DOHH2 (cell line): ENCODE measurements around the gene EPHB1.

ENCODE experiments used
- H3F3A ChIP-seq: fragments of 200-600 bp; sonication (generic), shearing (Covaris generic); 2 replicates; pipeline ENCODE4 v1.6.0; 2016; ENCODE audit warnings: antibody characterized with exemption, mild to moderate bottlenecking; ENCODE audit not compliant: control insufficient read depth, insufficient read depth
- H3K27ac ChIP-seq: fragments of 200-600 bp; sonication (generic); 2 replicates; pipeline ENCODE4 v1.5.1; 2014; ENCODE audit warnings: low read depth, mild to moderate bottlenecking, low read length, moderate library complexity
- H3K27me3 ChIP-seq: fragments of 200-600 bp; sonication (generic); 2 replicates; pipeline ENCODE4 v1.6.1; 2014; ENCODE audit warnings: mild to moderate bottlenecking, low read length, mixed read lengths; ENCODE audit not compliant: control insufficient read depth
- H3K36me3 ChIP-seq: fragments of 200-600 bp; sonication (generic); 2 replicates; pipeline ENCODE4 v1.6.1; 2014; ENCODE audit warnings: mild to moderate bottlenecking, low read length, moderate library complexity, mixed read lengths; ENCODE audit not compliant: control insufficient read depth
- H3K4me1 ChIP-seq: fragments of 200-600 bp; sonication (generic); 2 replicates; pipeline ENCODE4 v1.6.1; 2014; ENCODE audit warnings: mild to moderate bottlenecking, low read length, mixed read lengths; ENCODE audit not compliant: control insufficient read depth
- H3K4me2 ChIP-seq: fragments of 200-600 bp; sonication (generic); 2 replicates; pipeline ENCODE4 v1.6.0; 2014; ENCODE audit warnings: mild to moderate bottlenecking, low read length, moderate library complexity
- H3K4me3 ChIP-seq: fragments of 200-600 bp; sonication (generic); 2 replicates; pipeline ENCODE4 v1.5.1; 2014; ENCODE audit warnings: mild to moderate bottlenecking, low read length, mixed read lengths
- H3K79me2 ChIP-seq: fragments of 200-600 bp; sonication (generic); 2 replicates; pipeline ENCODE4 v1.6.1; 2014; ENCODE audit warnings: mild to moderate bottlenecking, low read length, mixed read lengths; ENCODE audit not compliant: control insufficient read depth
- H3K9me2 ChIP-seq: fragments of 200-600 bp; sonication (generic); replicated peaks from 2 replicates; pipeline ENCODE4 v1.6.1; 2014; ENCODE audit warnings: mild to moderate bottlenecking, low read length, mixed read lengths; ENCODE audit not compliant: control insufficient read depth
- H3K9me3 ChIP-seq: fragments of 200-600 bp; sonication (generic); 2 replicates; pipeline ENCODE4 v1.6.1; 2014; ENCODE audit warnings: antibody characterized with exemption, low read length, mixed read lengths; ENCODE audit not compliant: control insufficient read depth, insufficient read depth
- H4K20me1 ChIP-seq: fragments of 200-600 bp; sonication (generic); 2 replicates; pipeline ENCODE4 v1.6.0; 2014; ENCODE audit warnings: low read depth, mild to moderate bottlenecking, antibody characterized with exemption, low read length, moderate library complexity; ENCODE audit not compliant: control insufficient read depth, insufficient read depth
- CTCF ChIP-seq: fragments of 200-600 bp; sonication (generic); IDR thresholded peaks from one replicate; pipeline ENCODE4 v1.5.1; 2014; ENCODE audit warnings: antibody characterized with exemption, mild to moderate bottlenecking, low read depth, low read length; ENCODE audit not compliant: poor library complexity, severe bottlenecking
- EZH2phosphoT487 ChIP-seq: fragments of 200-600 bp; sonication (generic); IDR thresholded peaks from 2 replicates; pipeline ENCODE4 v1.6.1; 2017; ENCODE audit warnings: borderline replicate concordance, mild to moderate bottlenecking, antibody characterized with exemption, low read length, moderate library complexity, mixed read lengths

Gene EPHB1

GRCh38 chr3:134897391-134898141 is 102.5 kb downstream of the EPHB1 start:
- Histone ChIP-seq H3K4me3 (no peak overlapping the region), H3K9me2 (no peaks in the 10 kb centered on the region), H3K36me3 (no peaks in the 10 kb centered on the region), H3K27ac (no peak overlapping the region), H3K9me3 (no peaks in the 10 kb centered on the region), H3K4me2 (no peak overlapping the region), H3F3A (no peaks in the 10 kb centered on the region), H4K20me1 (no peaks in the 10 kb centered on the region), H3K4me1 (no peaks in the 10 kb centered on the region), H3K27me3 (no peaks in the 10 kb centered on the region; the same call in 1 of the 2 replicates), H3K79me2 (no peaks in the 10 kb centered on the region)
- no peak for TF ChIP-seq EZH2phosphoT487

GRCh38 chr3:134898181-134898754 is 103.2 kb downstream of the EPHB1 start:
- no peak overlapping the region for H3K4me2 ChIP-seq
- no peak overlapping the region for H3K4me3 ChIP-seq
- no peaks in the 10 kb centered on the region for H4K20me1 ChIP-seq
- H3K4me1 ChIP-seq: no peaks in the 10 kb centered on the region
- H3K27me3 ChIP-seq: no peaks in the 10 kb centered on the region; the same call in 1 of the 2 replicates
- no peaks in the 10 kb centered on the region for H3K79me2 ChIP-seq
- no peaks in the 10 kb centered on the region for H3K36me3 ChIP-seq
- H3K27ac ChIP-seq: no peak overlapping the region
- no peaks in the 10 kb centered on the region for H3F3A ChIP-seq
- TF ChIP-seq EZH2phosphoT487 (no peak), CTCF (no peak)
- H3K9me2 ChIP-seq: no peaks in the 10 kb centered on the region
- no peaks in the 10 kb centered on the region for H3K9me3 ChIP-seq

GRCh38 chr3:134899786-134900185 is 104.7 kb downstream of the EPHB1 start:
- H3K4me2 ChIP-seq: no peak overlapping the region
- TF ChIP-seq CTCF (no peak), EZH2phosphoT487 (no peak)

GRCh38 chr3:134900482-134900881 is 105.4 kb downstream of the EPHB1 start:
- Histone ChIP-seq H3K9me3 (no peaks in the 10 kb centered on the region), H4K20me1 (no peaks in the 10 kb centered on the region), H3K79me2 (no peaks in the 10 kb centered on the region), H3F3A (no peaks in the 10 kb centered on the region), H3K27me3 (peaks cover 7% of the 10 kb centered on the region), H3K4me2 (no peak overlapping the region), H3K36me3 (no peaks in the 10 kb centered on the region), H3K27ac (no peak overlapping the region), H3K9me2 (no peaks in the 10 kb centered on the region), H3K4me3 (no peak overlapping the region), H3K4me1 (no peaks in the 10 kb centered on the region)
- TF ChIP-seq EZH2phosphoT487 (no peak), CTCF (no peak)

More at GRCh38 chr3:134899786-134900185, 104.7 kb downstream of the EPHB1 start:
- Histone ChIP-seq H3K4me3 (no peak overlapping the region), H3K9me2 (no peaks in the 10 kb centered on the region), H3K36me3 (no peaks in the 10 kb centered on the region), H3K79me2 (no peaks in the 10 kb centered on the region), H3K27me3 (peaks cover 7% of the 10 kb centered on the region), H3K4me1 (no peaks in the 10 kb centered on the region), H4K20me1 (no peaks in the 10 kb centered on the region), H3K27ac (no peak overlapping the region), H3F3A (no peaks in the 10 kb centered on the region), H3K9me3 (no peaks in the 10 kb centered on the region)
